Right lobe of liver (tissue), 4 donors: ENCODE measurements around the gene NLGN1.

Source experiments
- CTCF ChIP-seq, 4 donors: fragments of 200-600 bp in 3 of 4; fragments of 450-650 bp in 1 of 4; IDR thresholded peaks; one replicate each; pipeline versions ENCODE4 v1.5.1 to v1.8.0; 2016 to 2022; ENCODE audit warnings: antibody characterized with exemption in 4 of 4, mild to moderate bottlenecking in 2 of 4
- POLR2A ChIP-seq: fragments of 450-650 bp; IDR thresholded peaks from one replicate; pipeline ENCODE4 v1.6.1; 2017; ENCODE audit warnings: antibody characterized with exemption, mild to moderate bottlenecking
- donor health status: DM: no; HTN: no; CAD: no.
- donor health status: DM: no; HTN: no; CAD: no.
- donor health status: DM: no; HTN: yes; CAD: no.

- TF ChIP-seq CTCF (IDR thresholded peaks at IDR 0.05) (no peak), POLR2A (no peak)
Measured at GRCh38 chr3:174315225-174315624, 917.7 kb downstream of the NLGN1 start.
